H1 (cell line): Measurements from ENCODE around the gene GLT8D1. TPM values are rescaled to one million over a fixed set of nuclear protein-coding genes. Genes with fewer than 3 reads are reported as not detected.

ENCODE experiments used
- CTCF ChIA-PET: fragments of 300-600 bp; sonication (Branson Sonifier 250); formaldehyde crosslinking; loops from one replicate; lab custom pipeline; 2021; ENCODE audit not compliant: partially characterized antibody; lab: Charles Lee
- POLR2A ChIA-PET: fragments of 300-600 bp; sonication (Branson Sonifier 250); formaldehyde crosslinking; loops from one replicate; lab custom pipeline; 2021; ENCODE audit warnings: inconsistent platforms; ENCODE audit not compliant: partially characterized antibody; lab: Charles Lee
- DNase-seq, 2 experiments: peaks; one replicate each; pipeline versions ENCODE4 v3.0.0 to v3.0.0-alpha.2; 2010 to 2022; ENCODE audit warnings: low spot score in 2 of 2, low read depth in 1 of 2, mixed read lengths in 1 of 2
- FAIRE-seq: peaks from 2 replicates; lab custom pipeline; 2011; peaks lifted over from hg19 to GRCh38; lab: Jason Lieb, UNC
- H2AFZ ChIP-seq: 2 replicates; pipeline ENCODE4 v1.8.1; 2012; ENCODE audit warnings: low read length, inconsistent platforms
- H2AK5ac ChIP-seq: 2 replicates; pipeline ENCODE4 v1.6.1; 2013; ENCODE audit warnings: low read depth, low read length
- H2BK120ac ChIP-seq: replicated peaks from 2 replicates; pipeline ENCODE3; 2013; ENCODE audit warnings: low read depth, low read length, inconsistent platforms
- H2BK12ac ChIP-seq: 2 replicates; pipeline ENCODE4 v1.6.1; 2013; ENCODE audit warnings: low read depth, low read length
- H2BK15ac ChIP-seq: 2 replicates; pipeline ENCODE4 v1.6.1; 2013; ENCODE audit warnings: low read length
- H2BK20ac ChIP-seq: 2 replicates; pipeline ENCODE4 v1.6.1; 2013; ENCODE audit warnings: low read length
- H2BK5ac ChIP-seq: 2 replicates; pipeline ENCODE4 v1.6.1; 2013; ENCODE audit warnings: low read depth, low read length
- H3K14ac ChIP-seq: 2 replicates; pipeline ENCODE4 v1.6.1; 2013; ENCODE audit warnings: inconsistent platforms; ENCODE audit not compliant: insufficient read length
- H3K18ac ChIP-seq: 2 replicates; pipeline ENCODE4 v1.6.1; 2013; ENCODE audit warnings: low read length; ENCODE audit errors: extremely low read depth
- H3K23ac ChIP-seq: 2 replicates; pipeline ENCODE4 v1.6.1; 2013; ENCODE audit warnings: inconsistent platforms; ENCODE audit not compliant: insufficient read length
- H3K23me2 ChIP-seq: 2 replicates; pipeline ENCODE4 v1.6.1; 2013; ENCODE audit warnings: low read depth, low read length
- H3K27ac ChIP-seq: 2 replicates; pipeline ENCODE4 v1.6.1; 2011; ENCODE audit warnings: low read depth, low read length, inconsistent platforms
- H3K27me3 ChIP-seq, 4 experiments: replicated peaks in 1 of 4; 1 replicate in 1 of 4; 2 replicates in 3 of 4; pipeline versions ENCODE4 v1.6.1 to v1.8.1; 2011 to 2013; ENCODE audit warnings: low read length in 3 of 4, mild to moderate bottlenecking in 3 of 4, inconsistent platforms in 2 of 4, mixed read lengths in 2 of 4, moderate library complexity in 1 of 4; ENCODE audit not compliant: control insufficient read depth in 3 of 4, insufficient read depth in 3 of 4; ENCODE audit errors: extremely low read depth in 1 of 4
- H3K36me3 ChIP-seq, 4 experiments: 2 replicates each; pipeline versions ENCODE4 v1.6.1 to v1.8.1; 2011 to 2013; ENCODE audit warnings: mild to moderate bottlenecking in 4 of 4, low read length in 3 of 4, moderate library complexity in 2 of 4, control low read depth in 1 of 4, inconsistent platforms in 1 of 4; ENCODE audit not compliant: insufficient read depth in 4 of 4, control insufficient read depth in 2 of 4
- H3K4ac ChIP-seq: replicated peaks from 2 replicates; pipeline ENCODE3; 2013; ENCODE audit warnings: low read length, low read depth, mixed read lengths, inconsistent platforms; ENCODE audit not compliant: insufficient read length
- H3K4me1 ChIP-seq, 4 experiments: replicated peaks in 1 of 4; 1 replicate in 1 of 4; 2 replicates in 3 of 4; pipeline versions ENCODE4 v1.6.1 to v1.8.1; 2011 to 2013; ENCODE audit warnings: low read length in 3 of 4, inconsistent platforms in 2 of 4, mixed read lengths in 1 of 4; ENCODE audit not compliant: insufficient read depth in 4 of 4, control insufficient read depth in 3 of 4
- H3K4me2 ChIP-seq, 2 experiments: 2 replicates each; pipeline versions ENCODE4 v1.6.1 to v1.8.1; 2011 to 2013; ENCODE audit warnings: low read depth in 2 of 2, low read length in 2 of 2, control low read depth in 1 of 2, inconsistent platforms in 1 of 2, mild to moderate bottlenecking in 1 of 2; ENCODE audit not compliant: insufficient read depth in 1 of 2
- H3K4me3 ChIP-seq, 4 experiments: fragments of 200-600, 300-600 bp in 1 of 4; sonication (generic), shearing (Covaris generic), sonication (Bioruptor Twin) in 1 of 4; 2 replicates each; pipeline versions ENCODE4 v1.5.1 to v1.8.1; 2011 to 2016; ENCODE audit warnings: low read length in 4 of 4, low read depth in 3 of 4, control low read depth in 2 of 4, inconsistent platforms in 2 of 4, mild to moderate bottlenecking in 2 of 4, mixed read lengths in 1 of 4, moderate library complexity in 1 of 4; ENCODE audit not compliant: insufficient read depth in 2 of 4; ENCODE audit errors: extremely low read depth in 1 of 4
- H3K56ac ChIP-seq: replicated peaks from 2 replicates; pipeline ENCODE3; 2013; ENCODE audit warnings: low read depth, mild to moderate bottlenecking, mixed read lengths, low read length, inconsistent platforms; ENCODE audit not compliant: insufficient read length
- H3K79me1 ChIP-seq: 2 replicates; pipeline ENCODE4 v1.6.1; 2013; ENCODE audit warnings: low read depth, low read length, control low read depth
- H3K79me2 ChIP-seq, 2 experiments: 2 replicates each; pipeline versions ENCODE4 v1.6.1 to v1.8.1; 2012 to 2013; ENCODE audit warnings: low read length in 2 of 2, mild to moderate bottlenecking in 2 of 2, inconsistent platforms in 1 of 2; ENCODE audit not compliant: insufficient read depth in 2 of 2, control insufficient read depth in 1 of 2
- H3K9ac ChIP-seq, 4 experiments: replicated peaks in 1 of 4; 1 replicate in 1 of 4; 2 replicates in 3 of 4; pipeline versions ENCODE4 v1.6.1 to v1.8.1; 2011 to 2013; ENCODE audit warnings: low read depth in 3 of 4, low read length in 3 of 4, control low read depth in 2 of 4, mild to moderate bottlenecking in 2 of 4, moderate library complexity in 2 of 4, inconsistent platforms in 1 of 4; ENCODE audit errors: extremely low read depth in 1 of 4
- H3K9me3 ChIP-seq, 2 experiments: 2 replicates each; pipeline versions ENCODE4 v1.6.1 to v1.8.1; 2012 to 2013; ENCODE audit warnings: mild to moderate bottlenecking in 2 of 2, moderate library complexity in 2 of 2, control low read depth in 1 of 2, inconsistent platforms in 1 of 2, low read depth in 1 of 2, low read length in 1 of 2, mixed read lengths in 1 of 2; ENCODE audit not compliant: insufficient read depth in 2 of 2
- H4K20me1 ChIP-seq, 2 experiments: replicated peaks in 1 of 2; 2 replicates each; pipeline versions ENCODE3 to v1.8.1; 2011 to 2013; ENCODE audit warnings: inconsistent platforms in 2 of 2, low read length in 2 of 2, mild to moderate bottlenecking in 1 of 2; ENCODE audit not compliant: insufficient read depth in 2 of 2, control insufficient read depth in 1 of 2
- H4K5ac ChIP-seq: 2 replicates; pipeline ENCODE4 v1.6.1; 2013; ENCODE audit warnings: low read length, low read depth, mixed read lengths, inconsistent platforms; ENCODE audit not compliant: insufficient read length
- H4K8ac ChIP-seq: 2 replicates; pipeline ENCODE4 v1.8.0; 2013; ENCODE audit warnings: mild to moderate bottlenecking, moderate library complexity, low read length, inconsistent platforms; ENCODE audit not compliant: insufficient read depth; ENCODE audit errors: extremely low read depth
- H4K91ac ChIP-seq: replicated peaks from 2 replicates; pipeline ENCODE3; 2013; ENCODE audit warnings: low read length, mixed read lengths, inconsistent platforms; ENCODE audit not compliant: insufficient read length
- ASH2L ChIP-seq: fragments of 200-600, 300-600 bp; sonication (generic); IDR thresholded peaks from one replicate; pipeline ENCODE4 v1.7.1; 2017; ENCODE audit warnings: low read length
- CTCF ChIP-seq, 3 experiments: IDR thresholded peaks; 1 replicate in 2 of 3; 2 replicates in 1 of 3; pipeline versions ENCODE4 v1.5.1 to v1.6.1; 2011; ENCODE audit warnings: low read length in 3 of 3, mild to moderate bottlenecking in 3 of 3, inconsistent platforms in 2 of 3, low read depth in 1 of 3, moderate library complexity in 1 of 3; ENCODE audit not compliant: insufficient read depth in 1 of 3; ENCODE audit errors: control extremely low read depth in 1 of 3
- E2F6 ChIP-seq: IDR thresholded peaks from 2 replicates; pipeline ENCODE4 v1.6.1; 2012; ENCODE audit warnings: inconsistent platforms
- KDM4A ChIP-seq: IDR thresholded peaks from one replicate; pipeline ENCODE4 v1.7.1; 2012; ENCODE audit warnings: low read depth, mild to moderate bottlenecking, moderate library complexity, low read length, inconsistent platforms; ENCODE audit not compliant: severe bottlenecking
- KDM5A ChIP-seq: fragments of 200-600 bp; IDR thresholded peaks from 2 replicates; pipeline ENCODE4 v1.7.1; 2012; ENCODE audit warnings: mild to moderate bottlenecking, low read length, inconsistent platforms, mixed read lengths
- PHF8 ChIP-seq: fragments of 200-600 bp; sonication (generic); conservative IDR thresholded peaks from 2 replicates; pipeline ENCODE4 v1.7.1; 2012; ENCODE audit warnings: low read depth, mild to moderate bottlenecking, inconsistent platforms, low read length, moderate library complexity
- YY1 ChIP-seq: IDR thresholded peaks from 2 replicates; pipeline ENCODE4 v1.6.1; 2011; ENCODE audit warnings: low read depth, mild to moderate bottlenecking, low read length
- WGBS, 2 experiments: shearing (Covaris generic) in 1 of 2; methylation state at CpG; one replicate each; pipeline versions ENCODE4 v1.1.6 to v1.1.7; 2013 to 2015; ENCODE audit warnings: low lambda C conversion rate in 2 of 2, mixed read lengths in 2 of 2, inconsistent platforms in 1 of 2, low coverage in 1 of 2, missing lambda C conversion rate in 1 of 2; ENCODE audit not compliant: insufficient replicate concordance in 2 of 2, insufficient coverage in 1 of 2, insufficient read length in 1 of 2; ENCODE audit errors: extremely low coverage in 1 of 2, missing lambda C conversion rate in 1 of 2; 5-methylcytosine and 5-hydroxymethylcytosine counted together
- polyA plus RNA-seq, 7 experiments: library from polyadenylated mRNA; depleted of rRNA in 3 of 7; stranded (reverse) in 5 of 7; unstranded in 2 of 7; fragments of >200 nt in 5 of 7; fragments of 200-250 nt in 2 of 7; gene quantifications; 1 replicate in 5 of 7; 2 replicates in 1 of 7; 4 replicates in 1 of 7; pipeline versions ENCODE4 v1.2.1 to v1.2.3, GENCODE V29; 2011 to 2013; ENCODE audit warnings: missing spikeins in 2 of 7, mixed read lengths in 2 of 7
- total RNA-seq: library from RNA; stranded (reverse); fragmentation: NEBNext Ultra II Directional; extraction: Animal tissue kit (Norgen Biotek cat#: 25700); gene quantifications from 2 replicates; pipeline ENCODE4 v1.2.1, GENCODE V29; 2021

The GLT8D1 gene
- total and polyA plus RNA-seq, 2 of the 8 experiments (the other 6 are each of a cell fraction or from before 2014, with no cell fraction given): 29.0 to 33.6 TPM

- H3K18ac ChIP-seq: no peak overlapping the region
- DNase-seq: no peak
- no peak overlapping the region for H4K8ac ChIP-seq
- TF ChIP-seq CTCF (IDR thresholded peaks at IDR 0.05; ENCODE audit: control extremely low read depth in 1 of 3, insufficient read depth in 1 of 3, low read depth in 1 of 3, low read length in 3 of 3): no peak
- no peak for TF ChIP-seq KDM5A
- TF ChIP-seq KDM4A: no peak
- TF ChIP-seq YY1: no peak
- no peak for TF ChIP-seq PHF8
- no peak for TF ChIP-seq ASH2L
- no peak for TF ChIP-seq E2F6
- TF ChIP-seq, all 59 proteins: peak for 0
- peaks cover 0 to 3% of the 10 kb centered on the region in 2 experiments for H4K20me1 ChIP-seq
- H3K4me1 ChIP-seq: no peaks in the 10 kb centered on the region
- H4K91ac ChIP-seq: no peak overlapping the region
- H3K23me2 ChIP-seq: no peaks in the 10 kb centered on the region
- no peak overlapping the region for H3K4me3 ChIP-seq
- H2BK12ac ChIP-seq: no peak overlapping the region
- WGBS, 2 experiments: 91% methylated on average over 6 of the region's 6 CpGs; no CpG with 5 or more reads in 1 of the 2 experiments
- H3K79me2 ChIP-seq: peaks cover 0 to 35% of the 10 kb centered on the region in 2 experiments; a peak in 3 of 4 replicates
- no peak overlapping the region for H2BK120ac ChIP-seq
- H3K9ac ChIP-seq: no peak overlapping the region
- no peaks in the 10 kb centered on the region for H3K9me3 ChIP-seq
- H2AFZ ChIP-seq: no peak overlapping the region
- H3K79me1 ChIP-seq: no peaks in the 10 kb centered on the region
- ChIA-PET CTCF (interaction anchor here (0.5 to 0.9 kb wide), 2 partner anchors 9 to 89 kb away, joined by 3 read pairs; no protein-coding TSS in a partner anchor), POLR2A (interaction anchor here (1.3 to 1.9 kb wide), 4 partner anchors 8 to 134 kb away, joined by 3 to 11 read pairs (median 4); partner anchors contain the start of genes GNL3 and PBRM1)
- no peak overlapping the region for H3K27ac ChIP-seq
- H2BK15ac ChIP-seq: no peak overlapping the region
- H3K36me3 ChIP-seq: peaks cover 14 to 30% (median 22%) of the 10 kb centered on the region in 4 experiments
- no peak overlapping the region for H3K4ac ChIP-seq
- no peak overlapping the region for H3K4me2 ChIP-seq
- H3K14ac ChIP-seq: no peak overlapping the region
- H3K27me3 ChIP-seq: no peaks in the 10 kb centered on the region
- no peak overlapping the region for H2AK5ac ChIP-seq
- no peak overlapping the region for H3K23ac ChIP-seq
- no peak overlapping the region for H2BK20ac ChIP-seq
- FAIRE-seq: no peak
- no peak overlapping the region for H4K5ac ChIP-seq
- H3K56ac ChIP-seq: no peak overlapping the region
- no peak overlapping the region for H2BK5ac ChIP-seq
Measured at GRCh38 chr3:52678265-52679198, 27.1 kb downstream of the GLT8D1 start.
